Measurements from ENCODE around the gene PRDM12. TPM values are rescaled to one million over a fixed set of nuclear protein-coding genes. Genes with fewer than 3 reads are reported as not detected.

PRDM12 gene
- polyA plus RNA-seq, 1 of the 3 experiments (the other 2 are of a cell fraction), result 0.08 TPM

- Histone ChIP-seq H3K79me2 (ENCODE audit: insufficient read depth) (no peaks in the 10 kb centered on the region), H3K4me3 (ENCODE audit: low read depth in 2 of 2, low read length in 1 of 2) (peak overlapping the region; percentile 54 to 58), H3F3A (replicated peaks; ENCODE audit: insufficient read depth) (no peaks in the 10 kb centered on the region), H4K20me1 (ENCODE audit: insufficient read depth) (no peaks in the 10 kb centered on the region), H3K9me3 (no peaks in the 10 kb centered on the region), H3K4me1 (ENCODE audit: control insufficient read depth in 1 of 2, insufficient read depth in 2 of 2, low read depth in 1 of 2, low read length in 1 of 2) (peaks cover 0 to 11% of the 10 kb centered on the region in 2 experiments; a peak in 1 of 4 replicates), H3K27ac (ENCODE audit: low read depth in 2 of 2, low read length in 1 of 2) (no peak overlapping the region; a peak in 1 of 4 replicates), H3K36me3 (replicated peaks in 1 of 2; ENCODE audit: control insufficient read depth in 1 of 2, insufficient read depth in 2 of 2, low read length in 1 of 2) (no peaks in the 10 kb centered on the region), H2AFZ (ENCODE audit: low read depth) (peak overlapping the region; percentile 81; the same call in 1 of the 2 replicates), H3K9me2 (no peaks in the 10 kb centered on the region), H3K4me2 (peak overlapping the region; percentile 92), H3K27me3 (ENCODE audit: insufficient read depth) (no peaks in the 10 kb centered on the region), H3K9ac (no peak overlapping the region)
- DNase-seq, result no peak
- ChIA-PET POLR2A (no interaction called here), CTCF (interaction anchor here (0.7 to 15.3 kb wide), 38 partner anchors 9 to 418 kb away, joined by 3 to 520 read pairs (median 4); partner anchors contain the start of gene EXOSC2)
- TF ChIP-seq CHD2 (IDR thresholded peaks at IDR 0.05; ENCODE audit: low read length, partially characterized antibody), result no peak
- 20% methylated on average over 1 of the region's 45 CpGs for WGBS (ENCODE audit: low lambda C conversion rate)
Measured at GRCh38 chr9:130681769-130682420, 17.5 kb downstream of the PRDM12 start.

GRCh38 chr9:130682421-130683121, 18.2 kb downstream of the PRDM12 start:
- POLR2A ChIA-PET, result interaction anchor here (1.1 kb wide), 1 partner anchor 217 kb away, joined by 4 read pairs; no protein-coding TSS in a partner anchor
- Histone ChIP-seq H3K36me3 (replicated peaks in 1 of 2; ENCODE audit: control insufficient read depth in 1 of 2, insufficient read depth in 2 of 2, low read length in 1 of 2) (no peaks in the 10 kb centered on the region), H3K9me2 (no peaks in the 10 kb centered on the region), H3K79me2 (ENCODE audit: insufficient read depth) (no peaks in the 10 kb centered on the region), H2AFZ (ENCODE audit: low read depth) (no peak overlapping the region), H3K27me3 (ENCODE audit: insufficient read depth) (no peaks in the 10 kb centered on the region), H3K4me2 (peak overlapping the region; percentile 92), H3F3A (replicated peaks; ENCODE audit: insufficient read depth) (no peaks in the 10 kb centered on the region), H3K9me3 (no peaks in the 10 kb centered on the region), H4K20me1 (ENCODE audit: insufficient read depth) (no peaks in the 10 kb centered on the region), H3K4me3 (ENCODE audit: low read depth in 2 of 2, low read length in 1 of 2) (peak overlapping the region; percentile 47 to 58), H3K9ac (no peak overlapping the region), H3K4me1 (ENCODE audit: control insufficient read depth in 1 of 2, insufficient read depth in 2 of 2, low read depth in 1 of 2, low read length in 1 of 2) (peaks cover 0 to 11% of the 10 kb centered on the region in 2 experiments; a peak in 1 of 4 replicates), H3K27ac (ENCODE audit: low read depth in 2 of 2, low read length in 1 of 2) (no peak overlapping the region)
- DNase-seq, result peak; percentile 89
- TF ChIP-seq MAX (IDR thresholded peaks at IDR 0.05; ENCODE audit: low read depth) (peak; percentile 34; the same call in 1 of the 2 replicates), TEAD4 (IDR thresholded peaks at IDR 0.05; ENCODE audit: borderline replicate concordance, insufficient read depth) (no peak), MXI1 (IDR thresholded peaks at IDR 0.05; ENCODE audit: low read depth, low read length) (peak; percentile 16; the same call in 1 of the 2 replicates), SMC3 (IDR thresholded peaks at IDR 0.05; ENCODE audit: low read depth, low read length) (peak; percentile 96), RAD21 (IDR thresholded peaks at IDR 0.05; ENCODE audit: low read length) (peak; percentile 93), CTCF (IDR thresholded peaks at IDR 0.05) (peak; percentile 81), CHD2 (IDR thresholded peaks at IDR 0.05; ENCODE audit: low read length, partially characterized antibody) (no peak)
- CTCF ChIA-PET, result interaction anchor here (0.7 to 15.3 kb wide), 42 partner anchors 8 to 419 kb away, joined by 3 to 520 read pairs (median 4); partner anchors contain the start of gene EXOSC2
- under 1% methylated on average over 12 of the region's 22 CpGs for WGBS (ENCODE audit: low lambda C conversion rate)

Measured in SK-N-SH (cell line).